GM12878 (cell line): Measurements from ENCODE around the gene QPRT. TPM values are rescaled to one million over a fixed set of nuclear protein-coding genes. Genes with fewer than 3 reads are reported as not detected.
A peak's percentile ranks its signal among the peaks of the same experiment; 100 is the strongest.
"Not testable (repeated sequence)": the region's sequence is repeated elsewhere in the genome, so short reads cannot be mapped to it uniquely, and the experiment has no call there.

Experiments used
- ATAC-seq: fragments of 200-7000 bp; cut with Tn5 transposase; 3 replicates; pipeline ENCODE4 v1.9.1; 2020; ENCODE audit warnings: mild to moderate bottlenecking, moderate library complexity
- BruUV-seq: library from RNA; stranded (reverse); fragments of 400-500 nt; replicated peaks from 2 replicates; lab custom pipeline; 2021; lab: Mats Ljungman, UMichigan
- CTCF ChIA-PET: fragments of 300-600 bp; sonication (Branson Sonifier 250); formaldehyde crosslinking; extraction: SDS; loops from one replicate; lab custom pipeline; 2021; ENCODE audit warnings: inconsistent platforms; lab: Yijun Ruan, JAX
- POLR2A ChIA-PET: fragments of 350-600 bp; formaldehyde crosslinking; extraction: SDS; loops from one replicate; lab custom pipeline; 2021; ENCODE audit warnings: inconsistent platforms; lab: Charles Lee
- RAD21 ChIA-PET: fragments of 300-600 bp; sonication (Branson Sonifier 250); formaldehyde crosslinking; loops from one replicate; lab custom pipeline; 2023; ENCODE audit warnings: antibody characterized with exemption; ENCODE audit not compliant: unreplicated experiment; lab: Charles Lee
- SMC1A ChIA-PET: fragments of 300-600 bp; sonication (Branson Sonifier 250); formaldehyde crosslinking; loops from one replicate; lab custom pipeline; 2023; ENCODE audit not compliant: unreplicated experiment, uncharacterized antibody; lab: Charles Lee
- DNase-seq: peaks from one replicate; pipeline ENCODE4 v3.0.0-alpha.2; 2011; ENCODE audit warnings: low read depth, low spot score
- FAIRE-seq: peaks from 3 replicates; lab custom pipeline; 2011; peaks lifted over from hg19 to GRCh38; lab: Jason Lieb, UNC
- H2AFZ ChIP-seq: 2 replicates; pipeline ENCODE4 v1.6.0; 2011; ENCODE audit warnings: low read depth, low read length, control low read depth; ENCODE audit not compliant: control insufficient read depth
- H3K27ac ChIP-seq: 2 replicates; pipeline ENCODE4 v1.5.1; 2011; ENCODE audit warnings: control low read depth; ENCODE audit not compliant: control insufficient read depth, insufficient read depth
- H3K27me3 ChIP-seq, 2 experiments: replicated peaks in 1 of 2; 2 replicates each; pipeline versions ENCODE4 v1.6.0 to v1.6.1; 2011; ENCODE audit warnings: low read length in 1 of 2; ENCODE audit not compliant: control insufficient read depth in 2 of 2, insufficient read depth in 2 of 2
- H3K36me3 ChIP-seq, 2 experiments: 2 replicates each; pipeline ENCODE4 v1.5.1; 2011; ENCODE audit warnings: low read length in 1 of 2; ENCODE audit not compliant: control insufficient read depth in 2 of 2, insufficient read depth in 2 of 2
- H3K4me1 ChIP-seq: 2 replicates; pipeline ENCODE4 v1.6.1; 2011; ENCODE audit warnings: mild to moderate bottlenecking, low read length, moderate library complexity, mixed read lengths; ENCODE audit not compliant: control insufficient read depth, insufficient read depth
- H3K4me2 ChIP-seq: 2 replicates; pipeline ENCODE4 v1.6.0; 2011; ENCODE audit warnings: control low read depth; ENCODE audit not compliant: control insufficient read depth, insufficient read depth
- H3K4me3 ChIP-seq: fragments of 200-600 bp; sonication (generic); 2 replicates; pipeline ENCODE4 v1.5.1; 2016
- H3K79me2 ChIP-seq: 2 replicates; pipeline ENCODE4 v1.6.0; 2011; ENCODE audit warnings: low read length; ENCODE audit not compliant: control insufficient read depth, insufficient read depth
- H3K9ac ChIP-seq: 2 replicates; pipeline ENCODE4 v1.8.0; 2011; ENCODE audit warnings: low read length, control low read depth, mixed read lengths; ENCODE audit not compliant: control insufficient read depth, insufficient read depth
- H3K9me3 ChIP-seq: replicated peaks from 3 replicates; pipeline ENCODE4 v1.5.1; 2011; ENCODE audit warnings: mild to moderate bottlenecking, low read length; ENCODE audit not compliant: control insufficient read depth, insufficient read depth
- H4K20me1 ChIP-seq: 2 replicates; pipeline ENCODE4 v1.6.0; 2011; ENCODE audit not compliant: control insufficient read depth, insufficient read depth
- ATF7 ChIP-seq: fragments of 450-650 bp; IDR thresholded peaks from 2 replicates; pipeline ENCODE4 v1.6.1; 2016; ENCODE audit warnings: low read depth, mild to moderate bottlenecking
- BHLHE40 ChIP-seq, 2 experiments: fragments of 450-650 bp in 1 of 2; IDR thresholded peaks; 2 replicates each; pipeline ENCODE4 v1.6.1; 2011 to 2017; ENCODE audit warnings: low read depth in 2 of 2, borderline replicate concordance in 1 of 2, improper control_type of control experiment in 1 of 2, low read length in 1 of 2, mild to moderate bottlenecking in 1 of 2
- EGR1 ChIP-seq, 2 experiments: IDR thresholded peaks; 1 replicate in 1 of 2; 2 replicates in 1 of 2; pipeline ENCODE4 v1.6.1; 2011 to 2012; ENCODE audit warnings: low read depth in 2 of 2, low read length in 2 of 2, borderline replicate concordance in 1 of 2, mild to moderate bottlenecking in 1 of 2, moderate library complexity in 1 of 2
- EP300 ChIP-seq, 2 experiments: fragments of 150-350 bp in 1 of 2; IDR thresholded peaks; 2 replicates each; pipeline ENCODE4 v1.6.1; 2011 to 2012; ENCODE audit warnings: low read depth in 2 of 2, low read length in 2 of 2, borderline replicate concordance in 1 of 2, improper control_type of control experiment in 1 of 2, inconsistent platforms in 1 of 2; ENCODE audit not compliant: control insufficient read depth in 1 of 2
- IKZF1 ChIP-seq: fragments of 450-650 bp; conservative IDR thresholded peaks from 2 replicates; pipeline ENCODE4 v1.6.1; 2017; ENCODE audit warnings: antibody characterized with exemption, mild to moderate bottlenecking
- JUNB ChIP-seq: IDR thresholded peaks from 2 replicates; pipeline ENCODE4 v1.6.1; 2016; ENCODE audit warnings: antibody characterized with exemption, mild to moderate bottlenecking
- KLF5 ChIP-seq: fragments of 450-650 bp; IDR thresholded peaks from 2 replicates; pipeline ENCODE4 v1.6.1; 2014; ENCODE audit warnings: mild to moderate bottlenecking; ENCODE audit not compliant: partially characterized antibody
- RUNX3 ChIP-seq: IDR thresholded peaks from 2 replicates; pipeline ENCODE4 v1.6.1; 2012; ENCODE audit warnings: low read length, inconsistent platforms
- SMARCA5 ChIP-seq: fragments of 450-650 bp; IDR thresholded peaks from 2 replicates; pipeline ENCODE4 v1.6.1; 2017; ENCODE audit warnings: mild to moderate bottlenecking
- WGBS: methylation state at CpG from one replicate; pipeline ENCODE4 v1.1.6; 2016; ENCODE audit warnings: low lambda C conversion rate; ENCODE audit not compliant: insufficient replicate concordance, insufficient coverage; ENCODE audit errors: missing lambda C conversion rate; 5-methylcytosine and 5-hydroxymethylcytosine counted together
- in situ Hi-C: fragments of 300-500 bp; cut with MboI; formaldehyde crosslinking; loops from 9 replicates; pipeline ENCODE4 v1.14.3; 2018; ENCODE audit warnings: mixed read lengths
- intact Hi-C: fragments of 100-400 bp; cut with micrococcal nuclease; formaldehyde crosslinking; loops from one replicate; pipeline ENCODE4 v1.14.2; 2022; ENCODE audit not compliant: unreplicated experiment
- polyA plus RNA-seq, 11 experiments: library from polyadenylated mRNA; depleted of rRNA in 4 of 11; unstranded in 6 of 11; stranded (reverse) in 5 of 11; fragments of >200 nt; fragmentation: Nextera tagmentation in 4 of 11; fragmentation: Illumina TruSeq in 1 of 11; extraction: Ambion mirVana in 4 of 11; extraction: Trizol in 1 of 11; gene quantifications; 1 replicate in 1 of 11; 2 replicates in 10 of 11; pipeline versions ENCODE4 v1.2.1 to v1.2.3, GENCODE V29; 2011 to 2016; ENCODE audit warnings: inconsistent platforms in 2 of 11, missing spikeins in 2 of 11, low read depth in 1 of 11
- total RNA-seq, 4 experiments: library from RNA; depleted of rRNA in 3 of 4; stranded (reverse); fragments of >200 nt in 3 of 4; fragmentation: Illumina TruSeq in 1 of 4; extraction: Trizol in 1 of 4; gene quantifications; 2 replicates each; pipeline versions ENCODE4 v1.2.1 to v1.2.3, GENCODE V29; 2013 to 2021
- TF ChIP-seq, protein P1 (sequence below): fragments of 450-650 bp; IDR thresholded peaks from 2 replicates; pipeline ENCODE4 v1.6.1; 2016; ENCODE audit warnings: mild to moderate bottlenecking, moderate library complexity, borderline replicate concordance
- TF ChIP-seq, protein P2 (sequence below): fragments of 450-650 bp; IDR thresholded peaks from 2 replicates; pipeline ENCODE4 v1.6.1; 2016; ENCODE audit warnings: mild to moderate bottlenecking
- TF ChIP-seq, protein P3 (sequence below): fragments of 450-650 bp; IDR thresholded peaks from 2 replicates; pipeline ENCODE4 v1.6.1; 2018; ENCODE audit warnings: borderline replicate concordance, mild to moderate bottlenecking; ENCODE audit not compliant: partially characterized antibody

The QPRT gene
- total and polyA plus RNA-seq, 10 of the 15 experiments (the other 5 are each of a cell fraction or from before 2014, with no cell fraction given): 2.7 to 43.0 (median 31.3) TPM

DNA sequence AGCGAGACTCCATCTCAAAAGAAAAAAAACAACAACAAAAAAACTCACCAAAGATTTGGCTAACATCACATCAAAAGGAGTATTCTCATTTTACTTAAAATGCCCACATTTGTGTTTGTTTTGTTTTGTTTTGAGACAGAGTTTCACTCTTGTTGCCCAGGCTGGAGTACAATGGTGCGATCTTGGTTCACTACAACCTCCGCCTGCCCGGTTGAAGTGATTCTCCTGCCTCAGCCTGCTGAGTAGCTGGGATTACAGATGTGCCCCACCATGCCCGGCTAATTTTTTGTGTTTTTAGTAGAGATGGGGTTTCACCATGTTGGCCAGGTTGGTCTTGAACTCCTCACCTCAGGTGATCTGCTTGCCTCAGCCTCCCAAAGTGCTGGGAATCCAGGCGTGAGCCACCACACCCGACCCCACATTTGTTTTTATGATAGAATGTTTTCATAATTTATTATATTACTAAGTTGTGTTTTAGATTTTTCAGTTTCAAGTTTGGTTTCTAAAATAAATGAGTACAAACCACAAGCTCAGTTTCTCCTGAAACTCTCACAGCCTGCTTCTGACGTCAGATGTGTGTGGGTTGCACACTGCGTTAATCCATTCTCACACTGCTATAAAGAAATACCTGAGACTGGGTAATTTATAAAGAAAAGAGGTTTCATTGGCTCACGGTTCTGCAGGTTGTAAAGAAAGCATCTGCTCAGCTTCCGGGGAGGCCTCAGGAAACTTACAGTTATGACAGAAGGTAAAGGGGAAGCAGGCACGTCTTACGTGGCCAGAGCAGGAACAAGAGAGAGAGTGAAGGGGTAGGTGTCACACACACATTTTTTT lies 53.0 kb downstream of the QPRT start:
- Histone ChIP-seq H3K9ac (peak overlapping the region; percentile 46), H3K4me3 (peak overlapping the region; percentile 31; the same call in 1 of the 2 replicates), H3K4me1 (peaks cover 17% of the 10 kb centered on the region), H3K27ac (peak overlapping the region; percentile 81)
- SMC1A ChIA-PET: interaction anchor here (0.5 to 3.0 kb wide), 18 partner anchors 7 to 79 kb away, joined by 3 to 19 read pairs (median 3); no protein-coding TSS in a partner anchor
- ATAC-seq (peak; percentile 89), FAIRE-seq (peak; percentile 90), DNase-seq (peak; percentile 93)
- intact Hi-C loops, H3K4me2 ChIP-seq, H3K79me2 ChIP-seq, H3K9me3 ChIP-seq, H4K20me1 ChIP-seq, H3K27me3 ChIP-seq, H2AFZ ChIP-seq, H3K36me3 ChIP-seq, BruUV-seq: not testable (repeated sequence)
- under 1% methylated on average over 13 of the region's 13 CpGs for WGBS
- CTCF ChIA-PET: interaction anchor here (0.8 to 5.9 kb wide), 16 partner anchors 9 to 116 kb away, joined by 3 to 32 read pairs (median 8); partner anchors contain the start of genes KIF22 and PAGR1
- POLR2A ChIA-PET: interaction anchor here (0.6 to 2.7 kb wide), 9 partner anchors 11 to 182 kb away, joined by 3 to 20 read pairs (median 4); partner anchors contain the start of genes C16orf54 and KIF22
- RAD21 ChIA-PET: interaction anchor here (0.6 to 2.8 kb wide), 14 partner anchors 9 to 90 kb away, joined by 3 to 9 read pairs (median 3); partner anchors contain the start of genes PAGR1 and SPN
- in situ Hi-C loops: loop anchor here (5.0 kb wide), 1 partner anchor 50 kb away; no protein-coding TSS in a partner anchor
- TF ChIP-seq, protein P1, sequence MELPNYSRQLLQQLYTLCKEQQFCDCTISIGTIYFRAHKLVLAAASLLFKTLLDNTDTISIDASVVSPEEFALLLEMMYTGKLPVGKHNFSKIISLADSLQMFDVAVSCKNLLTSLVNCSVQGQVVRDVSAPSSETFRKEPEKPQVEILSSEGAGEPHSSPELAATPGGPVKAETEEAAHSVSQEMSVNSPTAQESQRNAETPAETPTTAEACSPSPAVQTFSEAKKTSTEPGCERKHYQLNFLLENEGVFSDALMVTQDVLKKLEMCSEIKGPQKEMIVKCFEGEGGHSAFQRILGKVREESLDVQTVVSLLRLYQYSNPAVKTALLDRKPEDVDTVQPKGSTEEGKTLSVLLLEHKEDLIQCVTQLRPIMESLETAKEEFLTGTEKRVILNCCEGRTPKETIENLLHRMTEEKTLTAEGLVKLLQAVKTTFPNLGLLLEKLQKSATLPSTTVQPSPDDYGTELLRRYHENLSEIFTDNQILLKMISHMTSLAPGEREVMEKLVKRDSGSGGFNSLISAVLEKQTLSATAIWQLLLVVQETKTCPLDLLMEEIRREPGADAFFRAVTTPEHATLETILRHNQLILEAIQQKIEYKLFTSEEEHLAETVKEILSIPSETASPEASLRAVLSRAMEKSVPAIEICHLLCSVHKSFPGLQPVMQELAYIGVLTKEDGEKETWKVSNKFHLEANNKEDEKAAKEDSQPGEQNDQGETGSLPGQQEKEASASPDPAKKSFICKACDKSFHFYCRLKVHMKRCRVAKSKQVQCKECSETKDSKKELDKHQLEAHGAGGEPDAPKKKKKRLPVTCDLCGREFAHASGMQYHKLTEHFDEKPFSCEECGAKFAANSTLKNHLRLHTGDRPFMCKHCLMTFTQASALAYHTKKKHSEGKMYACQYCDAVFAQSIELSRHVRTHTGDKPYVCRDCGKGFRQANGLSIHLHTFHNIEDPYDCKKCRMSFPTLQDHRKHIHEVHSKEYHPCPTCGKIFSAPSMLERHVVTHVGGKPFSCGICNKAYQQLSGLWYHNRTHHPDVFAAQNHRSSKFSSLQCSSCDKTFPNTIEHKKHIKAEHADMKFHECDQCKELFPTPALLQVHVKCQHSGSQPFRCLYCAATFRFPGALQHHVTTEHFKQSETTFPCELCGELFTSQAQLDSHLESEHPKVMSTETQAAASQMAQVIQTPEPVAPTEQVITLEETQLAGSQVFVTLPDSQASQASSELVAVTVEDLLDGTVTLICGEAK: peak; percentile 13; the same call in 1 of the 2 replicates
- peak; percentile 88 for TF ChIP-seq RUNX3
- TF ChIP-seq EGR1 (IDR thresholded peaks at IDR 0.05; ENCODE audit: borderline replicate concordance in 1 of 2, low read depth in 2 of 2, low read length in 2 of 2): 0 out of 3 replicates have a peak, but pooled peaks of 1 of the 2 experiments have one; percentile 7
- TF ChIP-seq, protein P2, sequence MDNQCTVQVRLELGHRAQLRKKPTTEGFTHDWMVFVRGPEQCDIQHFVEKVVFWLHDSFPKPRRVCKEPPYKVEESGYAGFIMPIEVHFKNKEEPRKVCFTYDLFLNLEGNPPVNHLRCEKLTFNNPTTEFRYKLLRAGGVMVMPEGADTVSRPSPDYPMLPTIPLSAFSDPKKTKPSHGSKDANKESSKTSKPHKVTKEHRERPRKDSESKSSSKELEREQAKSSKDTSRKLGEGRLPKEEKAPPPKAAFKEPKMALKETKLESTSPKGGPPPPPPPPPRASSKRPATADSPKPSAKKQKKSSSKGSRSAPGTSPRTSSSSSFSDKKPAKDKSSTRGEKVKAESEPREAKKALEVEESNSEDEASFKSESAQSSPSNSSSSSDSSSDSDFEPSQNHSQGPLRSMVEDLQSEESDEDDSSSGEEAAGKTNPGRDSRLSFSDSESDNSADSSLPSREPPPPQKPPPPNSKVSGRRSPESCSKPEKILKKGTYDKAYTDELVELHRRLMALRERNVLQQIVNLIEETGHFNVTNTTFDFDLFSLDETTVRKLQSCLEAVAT: peak; percentile 49; the same call in 1 of the 2 replicates
- peak; percentile 92 for TF ChIP-seq ATF7
- peak in 1 of 2 experiments; percentile 44; a peak in 1 of 4 replicates for TF ChIP-seq BHLHE40 (IDR thresholded peaks at IDR 0.05; ENCODE audit: borderline replicate concordance in 1 of 2, low read depth in 2 of 2, low read length in 1 of 2)
- TF ChIP-seq IKZF1: 0 out of 2 replicates have a peak, but pooled peaks have one; percentile 32
- TF ChIP-seq KLF5: peak; percentile 94
- peak in 1 of 2 experiments; percentile 46; a peak in 1 of 4 replicates for TF ChIP-seq EP300 (IDR thresholded peaks at IDR 0.05; ENCODE audit: borderline replicate concordance in 1 of 2, control insufficient read depth in 1 of 2, low read depth in 2 of 2, low read length in 2 of 2)
- peak; percentile 43 for TF ChIP-seq JUNB
- TF ChIP-seq, protein P3, sequence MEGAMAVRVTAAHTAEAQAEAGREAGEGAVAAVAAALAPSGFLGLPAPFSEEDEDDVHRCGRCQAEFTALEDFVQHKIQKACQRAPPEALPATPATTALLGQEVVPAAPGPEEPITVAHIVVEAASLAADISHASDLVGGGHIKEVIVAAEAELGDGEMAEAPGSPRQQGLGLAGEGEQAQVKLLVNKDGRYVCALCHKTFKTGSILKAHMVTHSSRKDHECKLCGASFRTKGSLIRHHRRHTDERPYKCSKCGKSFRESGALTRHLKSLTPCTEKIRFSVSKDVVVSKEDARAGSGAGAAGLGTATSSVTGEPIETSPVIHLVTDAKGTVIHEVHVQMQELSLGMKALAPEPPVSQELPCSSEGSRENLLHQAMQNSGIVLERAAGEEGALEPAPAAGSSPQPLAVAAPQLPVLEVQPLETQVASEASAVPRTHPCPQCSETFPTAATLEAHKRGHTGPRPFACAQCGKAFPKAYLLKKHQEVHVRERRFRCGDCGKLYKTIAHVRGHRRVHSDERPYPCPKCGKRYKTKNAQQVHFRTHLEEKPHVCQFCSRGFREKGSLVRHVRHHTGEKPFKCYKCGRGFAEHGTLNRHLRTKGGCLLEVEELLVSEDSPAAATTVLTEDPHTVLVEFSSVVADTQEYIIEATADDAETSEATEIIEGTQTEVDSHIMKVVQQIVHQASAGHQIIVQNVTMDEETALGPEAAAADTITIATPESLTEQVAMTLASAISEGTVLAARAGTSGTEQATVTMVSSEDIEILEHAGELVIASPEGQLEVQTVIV: peak; percentile 19
- TF ChIP-seq SMARCA5: peak; percentile 71; the same call in 1 of the 2 replicates
